ENCODE measurements around the gene PCSK7.
A peak's percentile ranks its signal among the peaks of the same experiment; 100 is the strongest.
"Not testable (repeated sequence)": the region's sequence is repeated elsewhere in the genome, so short reads cannot be mapped to it uniquely, and the experiment has no call there.

Gene PCSK7

GRCh38 chr11:117231842-117232091 is at the start of gene PCSK7:
Gene PCSK7, minus strand, starts transcription at chr11:117232073. Its CDS starts 2,229 bp downstream, at chr11:117229844.
- peak in 2 of 10 donors; percentile 95 to 97 for DNase-seq
- intact Hi-C loops (cut with DNase I) = loop anchor here (1.0 to 10.0 kb wide), 2 partner anchors 85 to 457 kb away; partner anchors contain the start of genes BACE1 and BUD13

- DNase-seq = no peak
- intact Hi-C loops (cut with DNase I) = no loop called here
These were observed 49.3 kb upstream of the PCSK7 start for GRCh38 chr11:117281159-117281558.

GRCh38 chr11:117279711-117280376 is 48.0 kb upstream of the PCSK7 start:
- no peak for DNase-seq
- intact Hi-C loops (cut with DNase I) = no loop called here

- DNase-seq = no peak
- intact Hi-C loops (cut with DNase I) = no loop called here
These were observed 46.5 kb upstream of the PCSK7 start for GRCh38 chr11:117278347-117278746.

GRCh38 chr11:117273550-117274289 is 41.8 kb upstream of the PCSK7 start:
- DNase-seq = no peak
- intact Hi-C loops (cut with DNase I) = no loop called here

GRCh38 chr11:117272175-117272574 is 40.3 kb upstream of the PCSK7 start:
- intact Hi-C loops (cut with DNase I) = not testable (repeated sequence)

GRCh38 chr11:117271208-117271607 is 39.3 kb upstream of the PCSK7 start:
- intact Hi-C loops (cut with DNase I) = no loop called here
- DNase-seq = no peak

More at GRCh38 chr11:117272175-117272574, 40.3 kb upstream of the PCSK7 start:
- DNase-seq = not testable (repeated sequence)

GRCh38 chr11:117269856-117270255 is 38.0 kb upstream of the PCSK7 start:
- no peak for DNase-seq
- intact Hi-C loops (cut with DNase I) = no loop called here

GRCh38 chr11:117265745-117266144 is 33.9 kb upstream of the PCSK7 start:
- no peak for DNase-seq
- intact Hi-C loops (cut with DNase I) = no loop called here

- intact Hi-C loops (cut with DNase I); DNase-seq: not testable (repeated sequence)
These were observed 32.9 kb upstream of the PCSK7 start for GRCh38 chr11:117264624-117265323.

GRCh38 chr11:117259417-117259816 is 27.5 kb upstream of the PCSK7 start:
- DNase-seq = no peak
- intact Hi-C loops (cut with DNase I) = no loop called here

- no peak for DNase-seq
- intact Hi-C loops (cut with DNase I) = no loop called here
These were observed 26.7 kb upstream of the PCSK7 start for GRCh38 chr11:117258576-117258975.

- intact Hi-C loops (cut with DNase I) = no loop called here
- DNase-seq = no peak
These were observed 24.7 kb upstream of the PCSK7 start for GRCh38 chr11:117256573-117256972.

- no peak for DNase-seq
- intact Hi-C loops (cut with DNase I) = no loop called here
These were observed 24.1 kb upstream of the PCSK7 start for GRCh38 chr11:117255966-117256365.

GRCh38 chr11:117251506-117251905 is 19.6 kb upstream of the PCSK7 start:
- DNase-seq = no peak
- intact Hi-C loops (cut with DNase I) = no loop called here

GRCh38 chr11:117249571-117249970 is 17.7 kb upstream of the PCSK7 start:
- DNase-seq = no peak
- intact Hi-C loops (cut with DNase I) = no loop called here

- intact Hi-C loops (cut with DNase I) = no loop called here
- no peak for DNase-seq
These were observed 16.5 kb upstream of the PCSK7 start for GRCh38 chr11:117248341-117248740.

- intact Hi-C loops (cut with DNase I) = loop anchor here (10.0 kb wide), 1 partner anchor 464 kb away; the partner anchor contains the start of gene BUD13
These were observed 7.4 kb upstream of the PCSK7 start for GRCh38 chr11:117239295-117239694.

GRCh38 chr11:117238221-117238620 is 6.3 kb upstream of the PCSK7 start:
- intact Hi-C loops (cut with DNase I) = loop anchor here (10.0 kb wide), 1 partner anchor 463 kb away; the partner anchor contains the start of gene BUD13
- no peak for DNase-seq

More at GRCh38 chr11:117239295-117239694, 7.4 kb upstream of the PCSK7 start:
- DNase-seq = no peak

- peak in 1 of 10 donors; percentile 76 for DNase-seq
These were observed 1.1 kb upstream of the PCSK7 start for GRCh38 chr11:117232911-117233409.

More at GRCh38 chr11:117232911-117233409, 1.1 kb upstream of the PCSK7 start:
- intact Hi-C loops (cut with DNase I) = loop anchor here (1.0 to 10.0 kb wide), 2 partner anchors 83 to 458 kb away; partner anchors contain the start of genes BACE1 and BUD13
